Measurements from ENCODE around the gene MAN2A2. TPM values are rescaled to one million over a fixed set of nuclear protein-coding genes. Genes with fewer than 3 reads are reported as not detected.

The MAN2A2 gene
- total RNA-seq, 1 experiment from 2014 or later: 27.4 TPM

GRCh38 chr15:90857337-90857736 is 45.8 kb upstream of the MAN2A2 start:
- Mint-ChIP-seq H3K27me3 (ENCODE audit: low read depth) (no peaks in the 10 kb centered on the region), H3K27ac (no peak overlapping the region; a peak in 1 of 7 replicates)
- H3K79me1 ChIP-seq (ENCODE audit: insufficient read depth, low read depth, low read length, poor library complexity, severe bottlenecking): no peaks in the 10 kb centered on the region

More at GRCh38 chr15:90857337-90857736, 45.8 kb upstream of the MAN2A2 start:
- Histone ChIP-seq H3K9ac (ENCODE audit: extremely low read depth, insufficient read length, low read length) (no peak overlapping the region), H3K4ac (ENCODE audit: low read depth, low read length) (no peak overlapping the region), H3K23ac (ENCODE audit: insufficient read length, low read depth, low read length) (no peak overlapping the region), H4K91ac (ENCODE audit: insufficient read length, low read depth, low read length) (no peak overlapping the region), H2BK120ac (ENCODE audit: low read depth, low read length, poor library complexity, severe bottlenecking) (no peak overlapping the region), H3T11ph (ENCODE audit: low read length) (no peak overlapping the region), H2AFZ (ENCODE audit: low read length) (no peak overlapping the region), H3K27ac (ENCODE audit: insufficient read length, low read depth, low read length) (no peak overlapping the region), H3K14ac (ENCODE audit: insufficient read depth, low read length) (no peak overlapping the region), H2BK20ac (ENCODE audit: low read depth, low read length, poor library complexity, severe bottlenecking) (no peak overlapping the region), H3K18ac (ENCODE audit: insufficient read length, low read depth, low read length) (no peak overlapping the region), H3K4me1 (ENCODE audit: insufficient read depth, low read length) (peaks cover 2% of the 10 kb centered on the region; the same call in 1 of the 2 replicates), H3K23me2 (ENCODE audit: insufficient read length, low read depth, low read length, poor library complexity, severe bottlenecking) (no peaks in the 10 kb centered on the region), H4K5ac (ENCODE audit: insufficient read length, low read depth, low read length) (no peak overlapping the region), H2BK15ac (ENCODE audit: low read depth, low read length) (no peak overlapping the region), H3K4me2 (ENCODE audit: insufficient read depth, insufficient read length, low read length) (no peak overlapping the region), H4K20me1 (ENCODE audit: control insufficient read depth, insufficient read depth, insufficient read length) (no peaks in the 10 kb centered on the region), H4K8ac (replicated peaks; ENCODE audit: insufficient read length, low read depth, low read length) (no peak overlapping the region), H3K56ac (ENCODE audit: insufficient read length, low read depth, low read length) (no peak overlapping the region), H2BK5ac (ENCODE audit: insufficient read length, low read length) (no peak overlapping the region), H3K79me2 (ENCODE audit: insufficient read depth, low read length) (no peaks in the 10 kb centered on the region), H3K9me3 (ENCODE audit: control insufficient read depth, low read depth, low read length) (no peaks in the 10 kb centered on the region), H2BK12ac (ENCODE audit: insufficient read length, low read depth, low read length) (no peak overlapping the region), H2AK5ac (ENCODE audit: insufficient read length, low read length) (no peak overlapping the region), H3K27me3 (ENCODE audit: insufficient read depth, low read length) (no peaks in the 10 kb centered on the region)
- TF ChIP-seq CTCF (conservative IDR thresholded peaks at IDR 0.05): no peak
- Mint-ChIP-seq H3K9me3 (no peaks in the 10 kb centered on the region; a peak in 1 of 5 replicates), H3K36me3 (ENCODE audit: insufficient read depth in 1 of 3, low read depth in 3 of 3) (no peaks in the 10 kb centered on the region), H3K4me3 (no peak overlapping the region), H3K4me1 (peaks cover 8 to 9% of the 10 kb centered on the region in 2 experiments)
- DNase-seq: no peak
- no CpG with 5 or more reads among the region's 8 CpGs for WGBS (ENCODE audit: extremely low coverage, insufficient read length, low lambda C conversion rate)

Data from H9 (cell line).